AG10803 (cell line): Measurements from ENCODE around the gene WDR36.
A peak's percentile ranks its signal among the peaks of the same experiment; 100 is the strongest.
"Not testable (repeated sequence)": the region's sequence is repeated elsewhere in the genome, so short reads cannot be mapped to it uniquely, and the experiment has no call there.

ENCODE experiments used
- DNase-seq: peaks from one replicate; pipeline ENCODE4 v3.0.0; 2010; ENCODE audit warnings: low read depth
- H3K4me3 ChIP-seq: 2 replicates; pipeline ENCODE4 v1.5.1; 2011; ENCODE audit warnings: mild to moderate bottlenecking, low read length, control low read depth
- TF ChIP-seq, protein P1 (sequence below): conservative IDR thresholded peaks from 2 replicates; pipeline ENCODE4 v1.5.1; 2011; ENCODE audit warnings: mild to moderate bottlenecking, low read length, control low read depth, inconsistent platforms

Gene WDR36

DNA sequence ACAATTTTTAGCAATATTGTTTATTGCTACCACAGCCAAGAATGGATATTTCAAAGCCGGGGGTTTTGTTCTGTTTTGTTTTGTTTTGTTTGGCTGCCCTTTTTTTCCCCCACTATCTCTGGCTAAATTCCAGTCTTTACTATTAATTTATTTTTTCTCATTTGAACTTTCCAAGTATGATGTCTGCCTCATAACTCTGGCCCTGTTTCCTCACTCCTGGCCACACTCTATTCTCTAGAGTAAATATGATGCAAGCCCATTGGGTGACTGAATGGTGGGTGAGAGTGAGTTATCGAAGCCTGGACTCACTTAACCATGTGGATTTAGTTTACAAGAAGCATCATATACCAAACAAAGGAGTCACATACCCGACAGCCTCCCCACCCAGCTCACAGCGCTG is 41.9 kb downstream of the WDR36 start:
- no peak overlapping the region for H3K4me3 ChIP-seq
- DNase-seq, result peak; percentile 75
- TF ChIP-seq, protein P1, sequence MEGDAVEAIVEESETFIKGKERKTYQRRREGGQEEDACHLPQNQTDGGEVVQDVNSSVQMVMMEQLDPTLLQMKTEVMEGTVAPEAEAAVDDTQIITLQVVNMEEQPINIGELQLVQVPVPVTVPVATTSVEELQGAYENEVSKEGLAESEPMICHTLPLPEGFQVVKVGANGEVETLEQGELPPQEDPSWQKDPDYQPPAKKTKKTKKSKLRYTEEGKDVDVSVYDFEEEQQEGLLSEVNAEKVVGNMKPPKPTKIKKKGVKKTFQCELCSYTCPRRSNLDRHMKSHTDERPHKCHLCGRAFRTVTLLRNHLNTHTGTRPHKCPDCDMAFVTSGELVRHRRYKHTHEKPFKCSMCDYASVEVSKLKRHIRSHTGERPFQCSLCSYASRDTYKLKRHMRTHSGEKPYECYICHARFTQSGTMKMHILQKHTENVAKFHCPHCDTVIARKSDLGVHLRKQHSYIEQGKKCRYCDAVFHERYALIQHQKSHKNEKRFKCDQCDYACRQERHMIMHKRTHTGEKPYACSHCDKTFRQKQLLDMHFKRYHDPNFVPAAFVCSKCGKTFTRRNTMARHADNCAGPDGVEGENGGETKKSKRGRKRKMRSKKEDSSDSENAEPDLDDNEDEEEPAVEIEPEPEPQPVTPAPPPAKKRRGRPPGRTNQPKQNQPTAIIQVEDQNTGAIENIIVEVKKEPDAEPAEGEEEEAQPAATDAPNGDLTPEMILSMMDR, result no peak

DNA sequence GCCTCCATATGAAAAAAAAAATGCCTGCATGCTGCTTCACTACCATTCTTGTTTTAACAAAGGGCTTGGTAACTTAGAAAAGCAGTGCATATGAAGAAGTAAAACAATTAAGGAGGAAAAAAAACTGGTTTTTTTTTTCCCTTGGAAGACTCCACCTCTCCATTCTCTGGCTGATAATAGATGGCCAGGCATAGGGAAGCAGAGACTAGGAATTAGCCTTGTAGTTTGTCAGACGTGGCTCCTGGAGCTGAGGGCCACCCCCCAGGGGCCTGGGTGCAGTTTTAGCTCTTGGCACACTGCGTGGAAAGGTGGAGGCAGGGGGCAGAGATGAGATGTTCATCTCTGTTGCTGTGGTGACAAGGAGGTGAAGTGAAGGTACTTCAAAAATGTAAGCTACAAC is 42.7 kb downstream of the WDR36 start:
- TF ChIP-seq, protein P1, result no peak
- DNase-seq, result no peak
- H3K4me3 ChIP-seq, result no peak overlapping the region

DNA sequence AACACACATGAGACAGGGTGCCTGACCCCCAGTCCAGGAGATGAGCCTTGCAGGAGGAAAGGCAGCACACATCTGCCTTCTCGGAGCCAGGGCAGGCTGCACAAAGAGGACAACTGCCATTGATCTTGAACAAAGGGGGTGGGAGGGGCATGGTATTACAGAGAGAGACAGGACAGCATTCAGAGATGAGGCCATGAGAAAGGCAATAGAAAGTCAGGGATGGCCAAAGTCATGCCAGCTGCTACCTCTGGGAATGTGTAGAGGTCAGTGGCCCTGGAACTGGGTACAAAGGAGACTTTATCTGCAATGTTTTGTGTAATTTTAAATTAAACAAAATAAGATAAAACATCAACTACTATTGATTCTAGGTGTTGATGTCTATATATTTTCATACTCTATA is 43.2 kb downstream of the WDR36 start:
- no peak for DNase-seq
- TF ChIP-seq, protein P1, result no peak
- no peak overlapping the region for H3K4me3 ChIP-seq

DNA sequence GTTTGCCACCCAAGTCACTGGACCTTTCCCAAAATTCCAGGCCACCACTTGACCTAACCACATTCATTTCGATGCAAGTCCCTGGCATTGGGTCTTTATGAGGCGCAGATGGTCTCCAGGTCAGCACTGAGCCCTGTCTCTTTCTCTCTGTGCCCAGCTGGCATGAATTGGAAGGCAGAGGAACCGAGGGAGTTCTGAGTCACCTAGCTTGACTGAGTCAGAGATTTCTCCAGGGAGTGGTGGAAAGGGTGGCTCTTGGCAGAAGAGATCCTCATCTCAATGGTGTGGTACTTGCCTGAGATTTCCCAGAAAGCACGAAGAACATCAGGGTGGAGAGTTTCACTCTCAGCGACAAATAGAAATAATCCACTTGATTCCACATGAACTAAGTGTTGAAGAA is 43.8 kb downstream of the WDR36 start:
- no peak overlapping the region for H3K4me3 ChIP-seq
- TF ChIP-seq, protein P1, result no peak
- peak; percentile 44 for DNase-seq

DNA sequence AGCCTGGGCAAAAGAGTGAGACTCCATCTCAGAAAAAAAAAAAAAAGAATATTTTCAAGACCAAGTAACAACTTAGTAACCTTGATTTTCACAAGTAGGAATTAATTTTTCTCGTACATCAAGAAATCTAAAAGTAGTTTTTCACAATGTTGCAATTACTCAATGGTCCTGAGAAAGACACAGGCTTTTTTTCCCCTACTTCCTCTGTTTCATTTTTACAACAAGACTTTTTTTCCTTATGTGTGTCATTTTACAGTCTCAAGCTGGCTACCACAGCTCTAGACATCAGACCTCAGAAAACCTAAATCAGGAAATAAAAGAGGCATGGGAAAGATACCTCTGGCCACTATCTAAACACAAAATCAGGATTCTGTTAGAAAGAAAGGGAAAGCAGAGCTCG is 45.9 kb downstream of the WDR36 start:
- no peak for DNase-seq
- TF ChIP-seq, protein P1, result no peak
- H3K4me3 ChIP-seq, result no peak overlapping the region

DNA sequence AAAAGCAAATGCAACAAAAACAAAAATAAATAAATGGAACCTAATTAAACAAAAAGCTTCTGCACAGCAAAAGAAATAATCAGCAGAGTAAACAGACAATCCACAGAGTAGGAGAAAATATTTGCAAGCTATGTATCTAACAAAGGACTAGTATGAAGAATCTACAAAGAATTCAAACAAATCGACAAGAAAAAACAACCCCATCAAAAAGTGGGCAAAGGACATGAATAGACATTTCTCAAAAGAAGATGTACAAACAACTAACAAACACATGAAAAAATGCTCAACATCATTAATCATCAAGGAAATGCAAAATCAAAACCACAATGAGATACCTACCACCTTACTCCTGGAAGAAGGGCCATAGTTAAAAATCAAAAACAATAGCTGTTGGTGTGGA is 49.3 kb downstream of the WDR36 start:
- not testable (repeated sequence) for DNase-seq, H3K4me3 ChIP-seq

DNA sequence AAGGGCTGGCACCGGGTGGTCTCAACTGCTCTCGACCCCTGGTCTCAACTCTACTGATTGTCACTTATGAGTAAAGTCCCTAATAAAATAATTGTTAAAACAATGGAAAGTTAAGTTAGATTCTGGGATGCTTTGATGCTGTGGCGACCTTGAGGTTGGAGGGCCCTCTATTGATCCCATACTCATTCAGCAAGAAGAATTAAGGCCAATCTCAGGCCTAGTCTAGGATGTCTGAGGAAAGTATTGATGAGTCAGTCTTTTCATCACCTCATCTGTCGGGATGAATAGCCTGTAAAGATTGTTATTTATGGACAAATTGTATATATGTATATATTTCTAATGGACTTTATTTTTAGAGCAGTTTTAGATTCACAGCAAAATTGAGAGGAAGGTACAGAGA is 50.8 kb downstream of the WDR36 start:
- no peak for DNase-seq
- TF ChIP-seq, protein P1, result no peak
- no peak overlapping the region for H3K4me3 ChIP-seq

DNA sequence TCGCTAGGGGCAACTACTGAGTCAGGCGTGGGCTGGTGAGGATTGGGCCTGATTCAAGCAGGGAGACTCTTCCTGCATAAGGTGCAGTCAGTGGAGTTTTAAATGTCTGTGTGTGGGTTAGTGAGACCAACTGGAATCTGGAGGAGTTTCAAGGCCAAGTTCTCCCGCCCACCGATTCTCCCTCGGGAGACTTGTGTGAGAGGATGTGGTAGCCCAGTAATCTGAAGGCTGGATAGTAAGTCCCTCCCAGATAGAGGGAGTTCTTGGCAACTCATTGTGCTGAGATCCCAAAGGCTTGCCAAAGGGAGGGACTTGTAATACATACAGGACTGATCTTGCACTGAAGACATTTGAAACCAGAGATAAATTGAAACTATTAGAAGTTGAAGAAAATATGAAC is 51.8 kb downstream of the WDR36 start:
- TF ChIP-seq, protein P1, result no peak
- DNase-seq, result peak; percentile 92
- H3K4me3 ChIP-seq, result no peak overlapping the region
